HepG2 (cell line): ENCODE results near the gene TRIM2. TPM values are rescaled to one million over a fixed set of nuclear protein-coding genes. Genes with fewer than 3 reads are reported as not detected.

Source experiments
- ATAC-seq: fragments of 200-7000 bp; cut with Tn5 transposase; 3 replicates; pipeline ENCODE4 v1.9.1; 2020; ENCODE audit warnings: mild to moderate bottlenecking, moderate library complexity
- BruUV-seq: library from RNA; stranded (reverse); fragments of 400-500 nt; replicated peaks from 2 replicates; lab custom pipeline; 2021; lab: Mats Ljungman, UMichigan
- CTCF ChIA-PET: fragments of 300-600 bp; formaldehyde crosslinking; extraction: SDS; loops from one replicate; lab custom pipeline; 2021; ENCODE audit warnings: low total read pairs, inconsistent platforms, low intra/inter-chr PET ratio; lab: Yijun Ruan, JAX
- POLR2A ChIA-PET: fragments of 350-600 bp; sonication (Branson Sonifier 250); formaldehyde crosslinking; loops from one replicate; lab custom pipeline; 2020; ENCODE audit warnings: antibody characterized with exemption, inconsistent platforms; lab: Yijun Ruan, JAX
- DNase-seq: peaks from one replicate; pipeline ENCODE4 v3.0.0-alpha.2; 2015; ENCODE audit warnings: low spot score
- FAIRE-seq: peaks from 3 replicates; lab custom pipeline; 2011; peaks lifted over from hg19 to GRCh38; lab: Jason Lieb, UNC
- H2AFZ ChIP-seq: one replicate; pipeline ENCODE4 v1.6.1; 2011; ENCODE audit warnings: low read length, inconsistent platforms
- H3K27ac ChIP-seq: fragments of 300-600 bp; 3 replicates; pipeline ENCODE4 v1.8.0; 2011; ENCODE audit warnings: mixed run types, mild to moderate bottlenecking, mixed read lengths, low read length, inconsistent platforms; ENCODE audit not compliant: insufficient read depth; ENCODE audit errors: extremely low read length
- H3K27me3 ChIP-seq, 2 experiments: fragments of 200-600 bp in 1 of 2; 2 replicates in 1 of 2; 3 replicates in 1 of 2; pipeline versions ENCODE4 v1.6.0 to v1.8.0; 2011; ENCODE audit warnings: low read length in 2 of 2, mild to moderate bottlenecking in 2 of 2, moderate library complexity in 2 of 2, inconsistent platforms in 1 of 2; ENCODE audit not compliant: insufficient read depth in 2 of 2, control insufficient read depth in 1 of 2
- H3K36me3 ChIP-seq, 2 experiments: fragments of 200-600 bp in 1 of 2; replicated peaks in 1 of 2; 2 replicates in 1 of 2; 3 replicates in 1 of 2; pipeline versions ENCODE4 v1.5.1 to v1.8.0; 2011; ENCODE audit warnings: low read length in 2 of 2, inconsistent platforms in 1 of 2; ENCODE audit not compliant: insufficient read depth in 2 of 2, control insufficient read depth in 1 of 2
- H3K4me1 ChIP-seq: 2 replicates; pipeline ENCODE4 v1.5.1; 2012; ENCODE audit warnings: low read length, inconsistent platforms; ENCODE audit not compliant: insufficient read depth
- H3K4me2 ChIP-seq: 2 replicates; pipeline ENCODE4 v1.6.0; 2011; ENCODE audit warnings: low read depth, low read length, inconsistent platforms
- H3K4me3 ChIP-seq, 3 experiments: fragments of 200-600 bp in 1 of 3; sonication (generic), shearing (Covaris generic) in 1 of 3; replicated peaks in 1 of 3; 2 replicates each; pipeline ENCODE4 v1.5.1; 2011 to 2016; ENCODE audit warnings: low read length in 3 of 3, inconsistent platforms in 2 of 3, low read depth in 2 of 3, mild to moderate bottlenecking in 2 of 3, control low read depth in 1 of 3, mixed read lengths in 1 of 3; ENCODE audit not compliant: insufficient read depth in 1 of 3
- H3K79me2 ChIP-seq: one replicate; pipeline ENCODE4 v1.6.1; 2011; ENCODE audit warnings: low read length, inconsistent platforms; ENCODE audit not compliant: insufficient read depth
- H3K9ac ChIP-seq: 2 replicates; pipeline ENCODE4 v1.6.0; 2011; ENCODE audit warnings: mild to moderate bottlenecking, low read depth, low read length, inconsistent platforms; ENCODE audit not compliant: insufficient read depth
- H3K9me3 ChIP-seq: 2 replicates; pipeline ENCODE4 v1.5.1; 2012; ENCODE audit warnings: mild to moderate bottlenecking, low read length
- H4K20me1 ChIP-seq: 2 replicates; pipeline ENCODE4 v1.6.0; 2011; ENCODE audit warnings: inconsistent platforms, mild to moderate bottlenecking, low read length, moderate library complexity; ENCODE audit not compliant: insufficient read depth
- SAFB2 ChIP-seq: sonication (generic); formaldehyde crosslinking; IDR thresholded peaks from 2 replicates; pipeline ENCODE4 v1.5.1; 2020; ENCODE audit warnings: missing genetic modification reagents, low read depth, mild to moderate bottlenecking, borderline replicate concordance
- SATB2 ChIP-seq: sonication (generic); formaldehyde crosslinking; IDR thresholded peaks from 2 replicates; pipeline ENCODE4 v1.5.0; 2020; ENCODE audit warnings: missing genetic modification reagents
- ZNF350 ChIP-seq: sonication (generic); formaldehyde crosslinking; IDR thresholded peaks from 2 replicates; pipeline ENCODE4 v1.4.0; 2020; ENCODE audit warnings: mild to moderate bottlenecking, low read depth, missing genetic modification reagents, borderline replicate concordance
- ZNF567 ChIP-seq: sonication (generic); formaldehyde crosslinking; IDR thresholded peaks from 2 replicates; pipeline ENCODE4 v1.8.1; 2023; ENCODE audit warnings: mild to moderate bottlenecking, missing genetic modification reagents, borderline replicate concordance
- ZNF709 ChIP-seq: sonication (generic); formaldehyde crosslinking; IDR thresholded peaks from 2 replicates; pipeline ENCODE4 v1.5.0; 2020; ENCODE audit warnings: mild to moderate bottlenecking, missing genetic modification reagents
- WGBS: methylation state at CpG from one replicate; pipeline ENCODE4 v1.1.6; 2017; ENCODE audit warnings: low lambda C conversion rate; 5-methylcytosine and 5-hydroxymethylcytosine counted together
- in situ Hi-C: cut with HindIII; loops from 2 replicates; pipeline ENCODE4 v1.10.0; 2017; ENCODE audit warnings: low pct_unique_long_range_greater_than_20kb; ENCODE audit not compliant: extremely low pct_ligation_motif_present
- intact Hi-C: fragments of 100-400 bp; cut with micrococcal nuclease; formaldehyde crosslinking; loops from one replicate; pipeline ENCODE4 v1.10.0; 2022; ENCODE audit not compliant: unreplicated experiment
- polyA plus RNA-seq, 8 experiments: library from polyadenylated mRNA; depleted of rRNA in 3 of 8; stranded (reverse) in 7 of 8; unstranded in 1 of 8; fragments of >200 nt; fragmentation: Illumina TruSeq in 4 of 8; extraction: Trizol in 4 of 8; gene quantifications; 2 replicates each; pipeline versions ENCODE4 v1.2.1 to v1.2.3, GENCODE V29; 2011 to 2016; ENCODE audit warnings: low read depth in 4 of 8, missing spikeins in 1 of 8, mixed read lengths in 1 of 8; ENCODE audit not compliant: insufficient read depth in 1 of 8
- total RNA-seq, 5 experiments: library from RNA; depleted of rRNA; stranded (reverse); fragments of >200 nt; fragmentation: Illumina TruSeq; extraction: Trizol; gene quantifications; 2 replicates each; pipeline ENCODE4 v1.2.3, GENCODE V29; 2016; ENCODE audit warnings: low read depth in 1 of 5
- TF ChIP-seq, protein P1 (sequence below): fragments of 450-650 bp; IDR thresholded peaks from 2 replicates; pipeline ENCODE4 v1.6.1; 2017; ENCODE audit warnings: mild to moderate bottlenecking
- TF ChIP-seq, protein P2 (sequence below): sonication (generic); formaldehyde crosslinking; IDR thresholded peaks from 2 replicates; pipeline ENCODE4 v1.5.1; 2020; ENCODE audit warnings: missing genetic modification reagents, mild to moderate bottlenecking, borderline replicate concordance

TRIM2 gene
- total and polyA plus RNA-seq, 2 of the 13 experiments (the other 11 are each of a cell fraction or from before 2014, with no cell fraction given): 2.1 to 4.2 TPM

DNA sequence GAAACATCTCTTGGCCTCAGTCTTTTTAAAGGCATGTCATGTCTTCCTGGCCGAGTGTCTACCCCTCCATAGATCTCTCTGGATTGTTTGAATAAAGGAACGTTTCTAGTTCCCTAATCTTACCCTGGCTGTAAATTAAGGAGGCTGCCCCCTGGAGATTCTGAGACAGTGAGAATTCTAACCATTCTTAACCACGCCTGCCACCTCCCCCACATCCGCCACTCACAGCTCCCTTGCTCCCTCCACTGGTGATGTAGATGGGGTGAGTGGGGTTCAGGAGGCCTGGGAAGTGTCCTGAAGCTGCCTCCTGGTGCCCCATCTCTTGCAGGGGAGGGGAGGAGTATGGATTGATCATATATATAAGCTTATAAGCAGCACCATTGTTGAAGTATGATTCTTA, 48.0 kb upstream of the TRIM2 start (continued):
- TF ChIP-seq ZNF709 (CRISPR knock-in tag): no peak
- TF ChIP-seq, protein P1, sequence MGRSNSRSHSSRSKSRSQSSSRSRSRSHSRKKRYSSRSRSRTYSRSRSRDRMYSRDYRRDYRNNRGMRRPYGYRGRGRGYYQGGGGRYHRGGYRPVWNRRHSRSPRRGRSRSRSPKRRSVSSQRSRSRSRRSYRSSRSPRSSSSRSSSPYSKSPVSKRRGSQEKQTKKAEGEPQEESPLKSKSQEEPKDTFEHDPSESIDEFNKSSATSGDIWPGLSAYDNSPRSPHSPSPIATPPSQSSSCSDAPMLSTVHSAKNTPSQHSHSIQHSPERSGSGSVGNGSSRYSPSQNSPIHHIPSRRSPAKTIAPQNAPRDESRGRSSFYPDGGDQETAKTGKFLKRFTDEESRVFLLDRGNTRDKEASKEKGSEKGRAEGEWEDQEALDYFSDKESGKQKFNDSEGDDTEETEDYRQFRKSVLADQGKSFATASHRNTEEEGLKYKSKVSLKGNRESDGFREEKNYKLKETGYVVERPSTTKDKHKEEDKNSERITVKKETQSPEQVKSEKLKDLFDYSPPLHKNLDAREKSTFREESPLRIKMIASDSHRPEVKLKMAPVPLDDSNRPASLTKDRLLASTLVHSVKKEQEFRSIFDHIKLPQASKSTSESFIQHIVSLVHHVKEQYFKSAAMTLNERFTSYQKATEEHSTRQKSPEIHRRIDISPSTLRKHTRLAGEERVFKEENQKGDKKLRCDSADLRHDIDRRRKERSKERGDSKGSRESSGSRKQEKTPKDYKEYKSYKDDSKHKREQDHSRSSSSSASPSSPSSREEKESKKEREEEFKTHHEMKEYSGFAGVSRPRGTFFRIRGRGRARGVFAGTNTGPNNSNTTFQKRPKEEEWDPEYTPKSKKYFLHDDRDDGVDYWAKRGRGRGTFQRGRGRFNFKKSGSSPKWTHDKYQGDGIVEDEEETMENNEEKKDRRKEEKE: no peak

DNA sequence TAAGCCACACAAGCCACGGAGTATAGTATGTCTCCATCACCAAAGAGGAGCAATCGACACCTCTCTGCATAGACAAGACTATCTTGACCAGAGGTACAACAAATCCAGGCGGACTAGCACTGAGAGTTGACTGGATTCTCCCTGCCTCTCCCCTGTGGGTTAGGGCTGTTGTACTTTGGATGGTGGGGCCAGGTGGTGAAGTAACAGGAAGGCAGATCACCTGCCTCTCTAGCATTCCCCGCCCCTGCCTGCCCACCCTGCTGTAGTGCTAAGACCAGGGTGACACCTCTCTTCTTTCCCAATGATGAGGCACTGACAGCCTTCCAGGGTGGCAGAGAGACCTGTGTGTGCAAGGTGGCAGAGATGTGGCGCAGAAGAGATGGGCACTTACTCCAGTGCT, 47.5 kb upstream of the TRIM2 start:
- Histone ChIP-seq H3K9ac (no peak overlapping the region), H3K79me2 (no peaks in the 10 kb centered on the region), H4K20me1 (no peaks in the 10 kb centered on the region), H3K9me3 (no peaks in the 10 kb centered on the region), H3K4me1 (peaks cover 18% of the 10 kb centered on the region), H3K27ac (no peak overlapping the region), H3K4me3 (no peak overlapping the region), H3K36me3 (no peaks in the 10 kb centered on the region), H3K27me3 (peaks cover 6 to 46% of the 10 kb centered on the region in 2 experiments), H3K4me2 (no peak overlapping the region), H2AFZ (no peak overlapping the region)
- TF ChIP-seq ZNF567 (CRISPR knock-in tag) (no peak), SATB2 (CRISPR knock-in tag) (no peak), SAFB2 (CRISPR knock-in tag) (no peak), ZNF350 (no peak)
- TF ChIP-seq, protein P2, sequence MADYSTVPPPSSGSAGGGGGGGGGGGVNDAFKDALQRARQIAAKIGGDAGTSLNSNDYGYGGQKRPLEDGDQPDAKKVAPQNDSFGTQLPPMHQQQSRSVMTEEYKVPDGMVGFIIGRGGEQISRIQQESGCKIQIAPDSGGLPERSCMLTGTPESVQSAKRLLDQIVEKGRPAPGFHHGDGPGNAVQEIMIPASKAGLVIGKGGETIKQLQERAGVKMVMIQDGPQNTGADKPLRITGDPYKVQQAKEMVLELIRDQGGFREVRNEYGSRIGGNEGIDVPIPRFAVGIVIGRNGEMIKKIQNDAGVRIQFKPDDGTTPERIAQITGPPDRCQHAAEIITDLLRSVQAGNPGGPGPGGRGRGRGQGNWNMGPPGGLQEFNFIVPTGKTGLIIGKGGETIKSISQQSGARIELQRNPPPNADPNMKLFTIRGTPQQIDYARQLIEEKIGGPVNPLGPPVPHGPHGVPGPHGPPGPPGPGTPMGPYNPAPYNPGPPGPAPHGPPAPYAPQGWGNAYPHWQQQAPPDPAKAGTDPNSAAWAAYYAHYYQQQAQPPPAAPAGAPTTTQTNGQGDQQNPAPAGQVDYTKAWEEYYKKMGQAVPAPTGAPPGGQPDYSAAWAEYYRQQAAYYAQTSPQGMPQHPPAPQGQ (CRISPR knock-in tag): no peak
- ATAC-seq (no peak), DNase-seq (no peak), FAIRE-seq (no peak)
- ChIA-PET POLR2A (no interaction called here), CTCF (no interaction called here)
- no TSS peak for BruUV-seq
- intact Hi-C loops: no loop called here
- WGBS: 15% methylated on average over 4 of the region's 5 CpGs
- in situ Hi-C loops: loop anchor here (10.0 kb wide), 1 partner anchor 418 kb away; no protein-coding TSS in a partner anchor
